Ecto neural progenitor cell (in vitro differentiated cells): Measurements from ENCODE around the gene RASGRF1.
"Not testable (repeated sequence)": the region's sequence is repeated elsewhere in the genome, so short reads cannot be mapped to it uniquely, and the experiment has no call there.

Source experiments
- DNase-seq: peaks from one replicate; pipeline ENCODE4 v3.0.0-alpha.2; 2018; ENCODE audit warnings: low spot score

RASGRF1 gene

GRCh38 chr15:78929536-78930264 is 160.9 kb downstream of the RASGRF1 start:
- no peak for DNase-seq

DNA sequence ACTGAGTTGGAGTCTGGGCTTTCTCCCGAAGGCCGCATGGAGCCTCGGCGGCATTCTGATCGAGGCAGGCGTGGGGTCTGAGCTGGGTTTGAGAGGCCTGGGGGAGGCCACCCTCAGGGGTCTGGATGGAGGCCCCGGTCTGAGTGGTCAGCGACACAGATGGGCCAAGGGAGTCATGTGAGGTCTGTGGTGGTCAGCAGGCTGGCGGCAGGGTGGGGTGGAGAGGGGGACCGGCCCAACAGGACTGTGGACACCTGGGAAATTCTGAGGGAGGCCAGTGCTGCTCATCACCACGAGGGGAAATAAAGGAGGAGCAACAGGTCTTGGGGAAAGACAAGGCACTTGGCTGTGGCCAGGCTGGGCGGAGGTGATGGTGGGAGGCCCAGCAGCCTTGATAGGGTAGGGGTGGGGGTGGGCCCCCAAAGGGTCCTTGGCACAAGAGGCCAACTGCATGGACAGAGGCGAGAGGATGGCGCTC is 161.9 kb downstream of the RASGRF1 start:
- no peak for DNase-seq

DNA sequence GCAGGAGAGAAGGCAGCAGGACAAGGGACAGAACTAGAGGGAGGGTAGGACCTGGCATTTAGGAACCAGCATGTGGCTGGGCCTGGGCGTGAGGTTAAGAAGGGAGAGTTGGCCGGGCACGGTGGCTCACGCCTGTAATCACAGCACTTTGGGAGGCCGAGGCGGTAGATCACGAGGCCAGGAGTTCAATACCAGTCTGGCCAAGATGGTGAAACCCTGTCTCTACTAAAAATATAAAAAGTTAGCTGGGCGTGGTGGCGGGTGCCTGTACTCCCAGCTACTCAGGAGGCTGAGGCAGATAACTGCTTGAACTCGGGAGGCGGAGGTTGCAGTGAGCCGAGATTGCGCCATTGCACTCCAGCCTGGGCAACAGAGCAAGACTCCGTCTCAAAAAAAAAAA is 162.4 kb downstream of the RASGRF1 start:
- DNase-seq = not testable (repeated sequence)

DNA sequence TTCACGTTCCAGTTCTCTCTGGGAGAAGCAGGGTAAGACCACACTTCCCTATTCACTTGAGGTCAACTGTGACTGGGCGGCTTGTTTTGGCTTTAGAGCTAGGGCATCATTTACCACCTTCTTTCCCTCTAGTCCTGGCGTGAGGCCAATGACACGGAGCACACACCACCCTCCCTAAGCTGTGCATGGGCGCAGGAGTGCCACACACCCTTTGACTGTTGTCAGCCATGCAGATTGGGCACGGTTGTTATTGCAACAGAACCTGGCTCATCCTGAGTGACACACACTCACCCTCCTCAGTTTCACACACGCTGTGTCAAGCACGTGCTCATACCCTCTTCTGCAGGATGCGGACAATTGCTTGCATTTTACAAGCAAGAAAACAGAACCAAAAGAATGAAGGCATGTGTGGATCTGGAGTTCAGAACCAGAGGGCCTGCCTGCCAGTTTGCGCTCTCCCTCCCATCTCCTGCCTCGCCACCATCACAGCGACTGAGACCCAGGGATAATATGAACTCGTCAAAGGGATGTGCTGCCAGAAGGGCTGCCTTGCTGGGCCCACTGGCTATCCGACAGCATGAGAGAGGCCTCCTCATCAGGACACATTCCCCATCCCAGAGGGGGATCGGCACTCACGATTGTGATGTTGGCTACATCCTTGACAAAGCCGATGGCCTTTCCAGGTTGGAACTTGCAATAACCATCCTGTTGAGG is 163.3 kb downstream of the RASGRF1 start:
- DNase-seq = no peak

GRCh38 chr15:78925956-78926743 is 164.4 kb downstream of the RASGRF1 start:
- no peak for DNase-seq

DNA sequence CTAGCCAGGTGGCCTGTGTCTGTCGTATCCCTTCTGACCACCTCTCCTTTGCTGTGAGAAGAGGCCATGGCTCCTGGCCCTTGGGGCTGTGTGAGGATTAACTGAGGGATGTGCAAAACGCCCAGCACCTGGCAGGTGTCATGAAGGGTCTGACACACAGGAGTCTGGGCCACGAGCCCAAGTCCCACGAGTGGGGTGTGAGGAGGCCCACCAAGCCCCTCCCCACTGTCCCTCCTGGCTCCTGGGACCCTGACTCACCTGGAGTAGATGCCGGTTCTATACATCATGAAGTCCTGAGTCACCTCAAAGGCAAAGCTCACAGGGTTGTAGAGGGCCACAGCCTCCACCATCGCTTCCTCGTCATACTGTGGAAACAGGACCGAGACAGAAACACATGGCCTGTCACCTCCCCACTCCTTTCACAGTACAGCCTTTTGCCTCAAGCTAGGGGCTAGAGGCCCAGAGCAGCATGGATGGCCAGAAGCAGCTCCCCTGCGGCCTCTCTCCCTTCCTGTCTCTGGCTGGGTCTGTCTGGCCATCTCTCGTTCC is 165.4 kb downstream of the RASGRF1 start:
- DNase-seq = no peak

DNA sequence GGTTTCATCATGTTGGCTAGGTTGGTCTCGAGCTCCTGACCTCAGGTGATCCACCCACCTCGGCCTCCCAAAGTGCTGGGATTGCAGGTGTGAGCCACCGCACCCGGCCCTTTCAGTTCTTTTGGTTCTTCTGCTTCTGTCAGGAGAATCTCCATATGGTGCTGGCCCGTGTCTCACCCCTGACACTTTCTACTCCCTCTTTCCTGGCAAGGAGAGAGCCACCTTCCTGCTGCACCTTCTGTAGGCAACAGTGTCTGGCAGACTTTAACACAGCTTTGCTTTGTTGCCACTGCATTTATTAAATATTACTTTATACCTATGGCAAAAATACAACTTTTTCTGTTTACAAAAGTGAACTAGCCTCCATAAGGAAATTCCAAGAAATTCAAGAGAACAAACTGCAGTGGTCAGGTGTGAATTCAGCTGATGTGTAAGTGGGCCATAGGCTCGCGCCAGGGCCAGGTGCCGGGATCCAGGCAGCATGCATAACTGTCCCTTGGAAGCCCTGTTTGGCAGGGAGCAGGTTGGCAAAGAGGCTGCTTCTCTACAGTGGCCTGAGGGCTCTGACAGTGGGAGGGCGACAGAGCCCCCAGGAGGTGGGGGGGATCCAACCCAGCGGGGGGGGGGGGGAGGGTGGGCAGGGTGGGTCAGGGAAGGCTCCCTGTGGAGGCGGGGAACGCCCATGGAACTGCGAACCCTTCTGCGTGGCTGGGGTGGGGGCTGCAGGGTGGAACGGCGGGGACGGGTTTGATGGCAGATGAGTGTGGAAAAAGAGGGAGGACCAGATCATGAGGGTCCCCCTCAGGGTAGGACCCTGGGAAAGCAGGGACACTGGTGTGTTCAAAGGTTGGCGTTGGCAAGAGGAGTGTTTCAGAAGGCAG is 166.9 kb downstream of the RASGRF1 start:
- no peak for DNase-seq

GRCh38 chr15:78923015-78923414 is 167.6 kb downstream of the RASGRF1 start:
- DNase-seq = no peak

DNA sequence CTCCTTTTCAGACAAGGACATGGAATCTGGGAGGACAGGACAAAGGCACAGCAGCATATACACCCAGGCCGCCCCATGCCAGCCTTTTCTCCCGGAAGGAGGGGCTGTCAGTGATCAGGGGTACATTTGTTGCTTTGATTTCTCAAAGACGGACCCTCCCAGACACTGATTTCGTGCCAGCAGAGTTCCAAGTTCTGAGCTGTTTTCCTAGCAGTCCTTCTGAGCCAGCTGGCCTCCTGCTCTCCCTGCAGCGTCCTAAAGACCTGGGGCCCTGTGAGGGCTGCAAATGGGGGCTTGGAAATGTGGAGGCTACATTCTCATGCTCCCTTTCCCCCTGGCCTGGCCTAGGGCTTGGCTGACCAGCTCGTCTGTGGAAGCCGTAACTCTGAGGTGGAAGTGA is 168.1 kb downstream of the RASGRF1 start:
- no peak for DNase-seq

DNA sequence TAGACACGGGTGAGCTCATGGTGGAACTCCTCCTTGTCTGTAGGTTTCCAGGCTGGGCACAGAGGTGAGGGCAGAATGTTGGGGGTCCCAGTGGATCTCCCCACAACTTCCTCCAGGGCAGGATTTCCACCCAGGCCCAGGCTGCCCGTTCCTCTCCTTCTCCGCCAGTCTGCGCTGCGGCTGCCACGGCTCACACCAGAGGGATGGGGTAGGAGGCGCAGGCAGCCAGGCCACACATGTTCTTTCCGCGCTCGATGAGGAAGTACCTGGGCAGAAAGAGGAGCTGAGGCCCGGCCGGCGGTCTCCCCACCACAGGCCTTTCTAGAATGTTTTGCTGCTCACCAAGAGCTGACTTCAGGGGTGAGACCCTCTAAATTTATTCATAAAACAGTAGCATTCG is 168.6 kb downstream of the RASGRF1 start:
- no peak for DNase-seq

DNA sequence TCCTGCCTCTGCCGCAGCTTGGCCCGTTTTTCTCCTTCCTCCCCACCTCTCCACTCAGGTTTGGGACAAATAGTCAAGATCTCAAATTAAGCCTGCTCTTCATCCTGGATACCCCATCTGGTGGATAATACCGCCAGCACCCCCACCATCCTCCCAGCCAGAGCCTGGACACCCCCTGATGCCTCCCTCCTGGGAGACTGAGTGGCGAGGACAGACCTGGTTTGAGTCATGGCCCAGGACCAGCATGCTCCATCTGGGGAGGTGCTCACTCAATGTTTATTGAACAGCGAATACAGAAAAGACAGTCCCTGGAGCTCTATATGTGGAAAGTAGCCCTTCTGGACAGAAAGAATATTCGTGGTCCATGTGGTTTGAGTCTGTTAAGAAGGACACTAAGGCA is 169.1 kb downstream of the RASGRF1 start:
- no peak for DNase-seq

GRCh38 chr15:78917888-78918287 is 172.7 kb downstream of the RASGRF1 start:
- DNase-seq = no peak

- no peak for DNase-seq
Measured at GRCh38 chr15:78916088-78916487, 174.5 kb downstream of the RASGRF1 start.

DNA sequence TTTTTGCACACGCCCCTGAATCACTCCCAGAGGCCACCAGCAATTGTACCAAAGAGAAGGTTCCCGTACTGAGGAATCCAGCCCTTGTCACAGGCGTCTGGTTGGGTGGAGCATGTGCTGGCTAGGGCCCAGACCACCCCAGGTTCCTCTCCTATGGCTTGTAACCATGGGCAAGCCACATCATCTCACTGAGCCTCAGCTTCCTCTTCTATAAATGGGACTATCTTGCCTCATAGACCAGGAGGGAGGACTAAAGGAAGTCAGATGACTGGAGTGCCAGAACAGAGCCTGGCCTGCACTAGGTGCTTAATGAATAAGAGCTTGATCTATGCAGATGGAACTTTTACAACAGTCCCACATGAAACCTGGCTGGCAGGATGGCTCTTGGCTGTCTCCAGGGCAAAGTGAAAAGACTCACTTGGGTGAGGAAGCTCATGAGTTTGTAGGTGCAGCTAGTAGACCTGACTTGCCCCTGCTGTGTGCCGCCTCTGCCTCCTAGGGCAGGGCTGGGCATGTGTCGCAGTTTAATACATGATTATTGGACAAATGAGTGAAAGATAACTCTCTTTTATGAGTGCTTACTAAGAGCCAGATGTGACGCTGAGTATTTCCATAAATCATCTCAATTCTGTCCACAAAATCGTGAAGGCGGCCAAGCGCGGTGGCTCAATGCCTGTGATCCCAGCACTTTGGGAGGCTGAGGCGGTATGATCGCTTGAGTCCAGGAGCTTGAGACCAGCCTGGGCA is 175.1 kb downstream of the RASGRF1 start:
- no peak for DNase-seq

DNA sequence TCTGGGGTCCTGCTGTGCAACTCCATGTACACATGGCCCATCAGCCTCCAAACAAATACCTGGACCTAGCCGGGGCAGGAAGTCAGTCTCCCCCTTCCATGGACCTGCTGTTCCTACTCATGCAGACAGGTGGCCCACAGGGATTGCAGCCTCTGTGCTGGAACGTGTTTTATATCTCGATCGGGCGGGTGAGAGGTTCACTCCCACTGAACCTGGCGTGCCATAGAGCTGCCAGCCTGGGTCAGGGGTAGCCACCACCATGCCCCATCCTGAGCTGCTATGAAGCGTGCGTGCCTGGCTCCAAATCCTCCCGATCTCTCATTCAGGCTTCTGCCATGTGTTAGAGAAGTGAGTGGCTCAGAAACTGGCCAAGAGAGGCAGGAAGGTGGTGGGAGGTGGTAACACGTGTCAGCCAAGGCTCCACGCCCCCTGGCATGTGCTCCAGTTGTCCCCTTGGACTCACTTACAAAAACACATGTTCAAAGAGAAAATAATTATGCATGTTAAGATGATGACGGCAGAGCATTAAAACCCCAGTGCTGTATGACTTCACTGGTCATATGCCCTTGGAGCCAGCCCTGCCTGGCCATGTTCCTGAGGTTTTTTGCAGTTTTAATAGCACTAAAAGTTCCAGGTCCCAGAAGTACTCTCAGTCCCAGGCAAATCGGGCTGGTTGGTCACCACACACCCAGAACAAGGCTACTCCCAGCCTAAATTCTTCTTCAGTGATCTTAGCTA is 176.4 kb downstream of the RASGRF1 start:
- no peak for DNase-seq

GRCh38 chr15:78913012-78913411 is 177.6 kb downstream of the RASGRF1 start:
- no peak for DNase-seq

GRCh38 chr15:78912316-78912715 is 178.3 kb downstream of the RASGRF1 start:
- DNase-seq = no peak

- no peak for DNase-seq
Measured at GRCh38 chr15:78910271-78910670, 180.3 kb downstream of the RASGRF1 start.
